ENCODE measurements around the gene FRMD7.

The FRMD7 gene

GRCh38 chrX:132034648-132035047 is 93.2 kb downstream of the FRMD7 start:
- no peak for DNase-seq (ENCODE audit: low read depth)

GRCh38 chrX:132033166-132033565 is 94.7 kb downstream of the FRMD7 start:
- DNase-seq (ENCODE audit: low read depth), result no peak

GRCh38 chrX:132031867-132032266 is 96.0 kb downstream of the FRMD7 start:
- no peak for DNase-seq (ENCODE audit: low read depth)

- DNase-seq (ENCODE audit: low read depth), result no peak
Measured at GRCh38 chrX:132030264-132030663, 97.6 kb downstream of the FRMD7 start.
